K562 treated with DMSO at 1 percent for 48 hours (cell line): ENCODE data around the gene SMTNL2. TPM values are rescaled to one million over a fixed set of nuclear protein-coding genes. Genes with fewer than 3 reads are reported as not detected.

ENCODE experiments used
- total RNA-seq: library from RNA; unstranded; fragments of 300-600 nt; gene quantifications from 2 replicates; pipeline ENCODE4 v1.2.3, GENCODE V29; 2022; ENCODE audit warnings: low replicate concordance; ENCODE audit errors: extremely low read depth

SMTNL2 gene
- not detected in 2 replicates for total RNA-seq

GRCh38 chr17:4584101-4584916 is at the start of gene SMTNL2:
SMTNL2 (plus strand) TSS chr17:4584529; CDS start chr17:4584606, 77 bp downstream.

DNA sequence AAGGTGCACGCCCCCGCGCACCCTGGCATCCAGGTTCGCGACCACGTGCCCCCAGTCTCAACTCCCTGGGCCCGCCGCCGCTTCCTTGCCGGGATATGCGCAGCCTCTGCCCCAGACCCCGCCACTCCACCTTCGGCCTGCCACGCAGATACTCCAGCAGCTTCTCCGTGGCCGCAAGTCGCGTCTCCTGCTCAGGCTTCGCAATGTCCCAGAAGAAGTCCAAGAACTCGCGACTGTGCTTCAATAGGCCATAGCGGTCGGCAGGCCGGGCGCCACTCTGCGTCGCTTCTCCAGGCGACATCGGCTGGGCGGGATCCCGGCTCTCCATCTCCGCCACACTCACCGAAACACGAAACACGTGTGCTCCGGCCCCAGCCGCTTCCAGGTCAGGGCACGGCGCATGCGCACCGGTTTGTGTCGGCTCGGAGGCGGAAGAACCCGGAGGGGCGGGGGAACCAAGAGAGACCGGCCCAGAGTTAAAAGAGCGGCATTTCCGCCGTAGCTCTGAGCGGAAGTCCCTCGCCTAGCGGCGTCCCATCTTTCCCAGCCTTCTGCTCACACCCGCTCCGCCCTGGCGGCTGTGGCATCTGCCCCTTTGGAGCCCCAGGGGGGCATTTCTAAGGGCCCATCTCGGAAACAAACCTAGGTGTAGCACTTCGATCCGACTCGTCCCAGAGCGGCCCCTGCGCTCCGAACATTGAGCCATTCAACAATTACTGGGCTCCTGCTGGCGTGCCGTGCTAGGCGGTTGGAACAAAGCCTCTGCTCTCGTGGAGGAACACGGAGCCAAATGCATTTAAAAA is 29.1 kb upstream of the SMTNL2 start, which contains the start of gene MYBBP1A:
MYBBP1A (minus strand) TSS at position 388 of the 803 bp plus-strand sequence; CDS start at position 328, 60 bp downstream.

GRCh38 chr17:4560421-4560820 is 23.9 kb upstream of the SMTNL2 start, which contains the start of gene GGT6:
GGT6 (minus strand) TSS chr17:4560577; CDS start chr17:4560521, 56 bp downstream.

GRCh38 chr17:4641297-4642195 is 57.2 kb downstream of the SMTNL2 start, which contains the start of gene ALOX15:
ALOX15 (minus strand) TSS chr17:4641678; CDS start chr17:4641651, 27 bp downstream.

Other genes starting within 250 kb of the SMTNL2 start
- gene UBE2G1, start 217.9 kb upstream of the SMTNL2 start, total RNA-seq, result not detected in 2 replicates
- gene SPNS3, start 150.6 kb upstream of the SMTNL2 start, total RNA-seq, result not detected in 2 replicates
- gene SPNS2, start 85.6 kb upstream of the SMTNL2 start, total RNA-seq, result not detected in 2 replicates
- gene MYBBP1A, start 29.1 kb upstream of the SMTNL2 start, total RNA-seq, result not detected in 2 replicates
- not detected in 2 replicates for gene GGT6, start 24.0 kb upstream of the SMTNL2 start, total RNA-seq
- not detected in 2 replicates for gene ALOX15, start 57.1 kb downstream of the SMTNL2 start, total RNA-seq
- gene PELP1, start 119.6 kb downstream of the SMTNL2 start, total RNA-seq, result not detected in 2 replicates
- not detected in 2 replicates for gene ARRB2, start 126.1 kb downstream of the SMTNL2 start, total RNA-seq
- gene MED11, start 146.9 kb downstream of the SMTNL2 start, total RNA-seq, result not detected in 2 replicates
- not detected in 2 replicates for gene ZMYND15, start 155.3 kb downstream of the SMTNL2 start, total RNA-seq
- gene CXCL16, start 155.4 kb downstream of the SMTNL2 start, total RNA-seq, result not detected in 2 replicates
- gene TM4SF5, start 187.4 kb downstream of the SMTNL2 start, total RNA-seq, result not detected in 2 replicates
- gene VMO1, start 201.8 kb downstream of the SMTNL2 start, total RNA-seq, result not detected in 2 replicates
- gene GLTPD2, start 204.4 kb downstream of the SMTNL2 start, total RNA-seq, result not detected in 2 replicates
- not detected in 2 replicates for gene PSMB6, start 211.6 kb downstream of the SMTNL2 start, total RNA-seq
- not detected in 2 replicates for gene PLD2, start 222.6 kb downstream of the SMTNL2 start, total RNA-seq
- not detected in 2 replicates for gene MINK1, start 248.8 kb downstream of the SMTNL2 start, total RNA-seq